ENCODE data around the gene DYNC1H1.

The DYNC1H1 gene

DNA sequence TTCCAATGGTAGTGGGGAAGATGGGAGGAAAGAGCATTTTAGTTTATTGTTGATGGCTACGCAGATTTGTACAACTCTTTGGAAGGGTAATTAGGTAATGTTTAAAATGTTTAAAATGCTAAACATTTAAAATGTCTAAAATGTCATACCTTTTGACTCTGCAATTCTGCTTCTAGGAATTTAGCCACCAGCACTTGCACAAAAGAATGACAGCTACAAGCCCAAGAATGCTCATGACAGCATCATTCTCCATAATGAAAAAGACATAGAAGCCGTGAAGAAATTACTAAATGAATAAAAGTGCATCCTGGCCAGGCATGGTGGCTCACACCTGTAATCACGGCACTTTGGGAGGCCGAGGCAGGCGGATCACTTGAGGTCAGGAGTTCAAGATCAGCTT, 19.9 kb upstream of the DYNC1H1 start:
- DNase-seq (ENCODE audit: low read depth in 2 of 2), result no peak

DNA sequence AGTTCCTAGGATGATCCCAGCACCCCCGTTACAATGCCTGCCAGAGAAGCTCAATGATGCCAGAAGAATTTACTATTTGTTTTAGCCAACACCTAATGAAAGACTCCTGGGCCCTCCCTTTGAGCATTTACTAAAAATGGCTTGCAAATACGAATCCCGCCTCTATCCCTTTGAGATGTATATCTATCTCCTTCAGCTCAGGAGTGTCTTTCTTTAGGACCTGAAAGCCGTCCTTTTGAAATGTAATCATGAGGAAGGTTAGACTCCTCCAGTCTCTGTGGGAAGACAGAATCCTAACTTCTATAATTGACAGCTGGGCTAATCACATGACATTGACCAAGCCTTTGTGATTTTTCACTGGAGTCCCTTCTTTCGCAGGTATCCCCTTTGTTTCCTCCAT, 19.2 kb upstream of the DYNC1H1 start:
- no peak for DNase-seq (ENCODE audit: low read depth in 2 of 2)

DNA sequence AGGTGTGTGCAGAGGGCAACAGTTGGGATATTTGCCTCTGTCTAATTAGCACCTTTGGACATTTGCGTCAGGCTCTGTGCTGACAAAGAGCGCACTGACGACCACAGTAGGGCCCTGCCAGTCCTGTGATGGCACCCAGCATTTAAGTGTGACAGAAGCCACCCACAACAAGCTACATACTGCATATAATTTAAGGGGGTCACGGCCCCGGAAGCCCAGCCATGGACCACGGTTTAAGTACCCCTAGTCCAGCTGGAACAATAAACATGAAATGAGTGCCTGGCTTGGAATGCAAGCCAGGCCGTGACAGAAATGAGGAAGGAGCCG, 16.8 kb upstream of the DYNC1H1 start:
- DNase-seq (ENCODE audit: low read depth in 2 of 2), result no peak

DNA sequence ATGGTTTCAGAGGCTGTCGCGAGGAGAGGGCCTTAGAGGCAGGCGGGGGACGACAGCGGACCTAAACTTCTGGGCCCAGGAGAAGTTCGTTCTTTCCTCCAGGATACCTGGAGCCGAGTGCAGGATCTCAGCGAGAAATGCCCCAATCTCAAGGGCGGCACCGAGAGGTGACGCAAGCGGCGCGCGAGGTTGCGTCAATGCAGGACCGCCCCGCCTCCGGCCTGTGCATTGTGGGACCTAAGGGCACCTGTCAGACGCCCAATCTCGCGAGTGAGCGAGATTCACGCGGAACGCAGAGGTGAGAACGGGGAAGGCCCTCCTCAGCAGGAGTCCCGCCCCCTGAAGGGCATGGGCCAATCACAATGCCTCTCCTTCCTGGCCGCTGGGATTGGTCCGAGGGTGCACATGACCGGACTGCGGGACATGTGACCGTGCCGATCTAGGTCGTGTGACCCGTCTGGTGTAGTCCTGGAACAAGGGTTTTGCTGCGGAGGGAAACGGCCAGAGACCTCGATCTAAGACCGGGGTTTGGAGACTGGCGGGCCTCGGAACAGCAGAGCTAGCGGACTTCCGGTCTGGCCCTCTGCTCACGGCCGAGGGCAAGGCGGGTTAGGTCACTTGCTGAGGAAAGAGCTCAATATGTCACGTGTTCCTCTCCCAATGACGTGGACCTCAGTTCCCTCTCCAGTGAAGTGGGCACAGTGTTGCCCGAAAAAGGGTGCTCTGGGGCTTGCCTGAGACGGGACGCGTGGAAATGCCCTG, 16.3 kb upstream of the DYNC1H1 start:
- peak; percentile 98 to 99 for DNase-seq (ENCODE audit: low read depth in 2 of 2)

DNA sequence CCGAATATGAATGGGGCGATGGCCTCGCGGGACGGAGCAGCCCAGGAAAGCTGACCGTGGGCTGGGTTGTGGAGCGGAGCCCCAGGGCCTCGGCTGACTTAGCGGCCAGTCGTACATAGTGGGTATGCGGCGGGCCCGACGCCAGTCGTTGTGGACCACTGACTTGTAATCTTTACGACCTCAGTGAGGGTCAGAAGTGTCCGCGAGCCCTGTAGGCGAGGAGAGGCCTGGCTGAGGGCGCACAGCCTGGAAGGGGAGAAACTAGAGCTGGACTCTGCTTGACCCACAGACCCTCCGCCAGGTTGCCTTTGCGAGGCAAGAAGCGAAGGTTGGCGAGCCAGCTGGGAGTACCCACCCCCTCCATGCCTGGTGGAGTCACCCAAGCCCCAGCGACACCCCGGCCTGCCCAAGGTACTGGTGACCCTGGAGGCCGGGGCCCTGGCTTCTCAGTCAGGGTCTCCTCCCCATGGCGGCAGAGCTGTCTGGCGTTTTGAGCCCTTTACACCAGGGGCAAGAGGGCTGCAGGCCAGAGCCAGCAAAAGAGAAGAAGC, 15.6 kb upstream of the DYNC1H1 start:
- no peak for DNase-seq (ENCODE audit: low read depth in 2 of 2)

- no peak for DNase-seq (ENCODE audit: low read depth in 2 of 2)
These were observed 14.3 kb upstream of the DYNC1H1 start for GRCh38 chr14:101950100-101950499.

- no peak for DNase-seq (ENCODE audit: low read depth in 2 of 2)
These were observed 13.7 kb upstream of the DYNC1H1 start for GRCh38 chr14:101950516-101951215.

GRCh38 chr14:101953151-101953550, 11.2 kb upstream of the DYNC1H1 start:
- no peak for DNase-seq (ENCODE audit: low read depth in 2 of 2)

- DNase-seq (ENCODE audit: low read depth in 2 of 2), result no peak
These were observed 9.9 kb upstream of the DYNC1H1 start for GRCh38 chr14:101954501-101954900.

DNA sequence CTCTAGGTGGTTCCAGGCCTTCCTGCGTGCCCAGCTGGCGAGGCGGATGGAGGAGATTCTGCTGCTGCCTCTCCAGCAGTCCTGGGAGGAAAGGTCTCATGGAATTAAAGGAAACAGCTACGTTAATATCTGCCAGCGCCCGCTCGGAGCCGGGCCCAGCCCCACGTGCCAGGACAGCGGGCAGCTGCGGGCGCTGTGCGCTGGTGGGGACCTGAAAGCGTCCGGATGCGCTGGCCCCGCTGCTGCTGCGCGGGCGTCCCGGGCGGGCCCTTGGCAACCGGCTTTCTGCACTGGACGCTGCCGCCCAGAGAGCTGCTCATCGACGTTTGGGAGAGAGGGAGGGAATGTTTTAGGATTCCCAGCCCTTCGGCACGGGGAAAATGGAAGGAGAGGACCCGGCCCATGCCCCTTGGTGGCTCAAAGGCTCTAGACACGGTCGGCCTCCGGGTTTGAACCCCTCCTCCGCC, 8.6 kb upstream of the DYNC1H1 start:
- DNase-seq (ENCODE audit: low read depth in 2 of 2), result no peak

- DNase-seq (ENCODE audit: low read depth in 2 of 2), result no peak
These were observed 8.0 kb upstream of the DYNC1H1 start for GRCh38 chr14:101956179-101956885.

GRCh38 chr14:101957406-101958234, 6.8 kb upstream of the DYNC1H1 start:
- no peak for DNase-seq (ENCODE audit: low read depth in 2 of 2)

DNA sequence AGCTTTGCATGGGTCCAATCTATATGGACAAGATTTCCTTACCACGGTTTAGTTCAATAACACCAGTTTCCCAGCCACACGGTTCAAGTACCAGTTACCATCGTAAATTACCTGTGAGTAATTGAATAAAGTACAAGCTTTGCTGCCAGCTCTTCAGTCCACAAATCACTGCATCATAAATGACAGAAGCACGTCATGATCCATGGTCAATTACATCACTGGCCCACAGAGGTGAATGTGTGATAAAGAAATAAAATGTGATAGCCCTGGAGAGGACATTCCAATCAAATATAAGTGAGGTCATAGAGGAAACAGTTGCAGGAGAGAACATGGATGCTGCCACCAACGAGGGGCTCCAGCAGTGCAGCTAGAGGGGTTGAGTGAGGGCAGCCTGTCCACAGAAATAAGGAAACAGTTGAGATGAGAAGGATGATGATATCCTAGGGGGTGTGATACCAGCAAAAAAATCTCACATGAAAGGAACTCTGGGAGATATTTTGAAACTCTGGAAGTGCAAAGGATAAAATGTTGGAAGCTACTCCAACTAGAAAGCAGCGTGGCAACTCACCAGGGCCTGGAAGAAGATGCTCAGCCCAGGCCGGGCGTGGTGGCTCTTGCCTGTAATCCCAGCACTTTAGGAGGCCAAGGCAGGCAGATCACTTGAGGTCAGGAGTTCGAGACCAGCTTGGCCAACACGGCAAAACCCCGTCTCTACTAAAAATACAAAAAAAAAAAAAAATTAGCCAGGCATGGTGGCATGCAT, 5.8 kb upstream of the DYNC1H1 start:
- no peak for DNase-seq (ENCODE audit: low read depth in 2 of 2)

DNA sequence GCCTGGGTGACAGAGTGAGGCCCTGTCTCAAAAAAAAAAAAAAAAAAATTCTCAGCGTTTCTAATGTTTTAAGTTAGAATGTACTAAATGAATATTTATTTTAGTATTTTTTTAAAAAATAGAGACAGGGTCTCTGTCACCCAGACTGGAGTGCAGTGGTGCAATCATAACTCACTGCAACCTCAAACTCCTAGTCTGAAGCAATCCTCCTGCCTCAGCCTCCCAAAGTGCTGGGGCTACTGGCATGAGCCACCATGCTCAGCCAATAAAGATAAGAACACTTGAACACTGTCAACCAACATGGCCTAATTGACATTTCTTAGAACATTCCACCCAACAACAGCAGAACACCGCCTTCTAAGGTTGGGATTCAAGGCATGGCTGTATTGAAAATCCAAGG, 5.1 kb upstream of the DYNC1H1 start:
- DNase-seq (ENCODE audit: low read depth in 2 of 2), result no peak

GRCh38 chr14:101960225-101960624, 4.1 kb upstream of the DYNC1H1 start:
- no peak for DNase-seq (ENCODE audit: low read depth in 2 of 2)

DNA sequence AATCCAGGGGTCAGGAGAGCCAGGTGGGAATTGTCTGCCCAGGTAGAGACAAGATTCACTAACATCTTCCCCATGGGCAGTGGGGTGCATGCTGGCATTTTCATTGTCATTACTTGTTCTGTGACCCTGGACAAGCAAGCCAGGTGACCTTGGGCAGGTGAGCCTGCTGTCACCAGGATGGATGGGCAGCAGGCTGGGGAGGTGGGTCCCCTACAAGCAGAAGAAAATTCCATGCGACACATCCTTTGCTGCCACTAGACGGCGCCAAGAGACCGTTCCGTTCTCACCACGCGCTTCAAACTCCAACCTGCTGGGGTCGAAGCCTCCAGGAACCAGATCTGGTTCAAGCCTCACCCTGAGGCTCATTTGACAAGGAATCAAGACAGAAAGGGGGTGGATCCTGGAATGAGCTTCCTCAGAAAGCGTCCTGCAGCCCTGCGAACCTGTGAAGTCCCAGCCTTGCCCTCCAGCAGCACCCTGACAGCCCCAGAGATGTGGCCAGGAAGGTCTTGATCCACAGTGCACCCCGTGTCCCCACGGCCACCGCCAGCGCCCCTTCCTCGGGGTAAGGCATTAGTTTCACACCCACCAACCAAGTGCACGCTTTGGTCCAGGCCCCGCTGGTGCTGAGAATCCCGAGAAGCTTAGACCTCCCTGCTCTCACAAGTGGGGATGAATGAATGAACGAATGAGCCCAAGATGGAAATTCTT, 3.2 kb upstream of the DYNC1H1 start:
- DNase-seq (ENCODE audit: low read depth in 2 of 2), result peak; percentile 37 to 57

DNA sequence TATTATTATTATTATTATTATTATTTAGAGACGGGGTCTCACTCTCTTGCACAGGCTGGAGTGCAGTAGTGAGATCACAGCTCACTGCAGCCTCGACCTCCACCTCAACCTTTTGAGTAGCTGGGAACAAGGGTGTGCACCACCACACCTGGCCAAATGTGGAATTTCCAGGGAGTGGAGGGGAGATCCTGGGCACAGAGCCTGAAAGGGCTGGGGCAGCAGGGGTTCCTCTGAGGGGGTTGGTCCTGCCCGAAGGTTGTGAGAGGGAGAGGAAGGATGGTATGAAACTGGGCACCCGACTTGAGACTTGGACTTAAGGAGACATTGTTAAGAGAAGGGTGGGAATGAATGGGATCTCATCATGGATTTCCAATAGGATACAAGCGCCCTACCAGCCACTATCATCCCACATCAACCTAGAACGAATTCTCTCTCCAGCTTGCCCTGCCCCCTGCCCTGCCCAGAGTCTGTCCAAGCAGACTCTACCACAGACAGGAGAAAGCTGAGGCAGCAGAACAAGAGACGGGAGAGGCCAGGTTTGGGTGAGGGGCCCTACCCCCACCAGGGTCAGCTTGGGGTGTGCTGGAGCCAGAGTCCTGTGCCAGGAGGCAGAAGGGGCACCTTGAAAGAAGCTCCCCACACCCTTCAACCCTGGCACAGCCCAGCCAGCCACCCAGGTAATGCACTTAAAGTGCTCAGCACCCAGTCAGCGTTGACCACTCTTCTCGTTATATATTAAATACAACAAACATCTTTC, 2.4 kb upstream of the DYNC1H1 start:
- DNase-seq (ENCODE audit: low read depth in 2 of 2), result no peak

GRCh38 chr14:101962503-101962874, 1.9 kb upstream of the DYNC1H1 start:
- no peak for DNase-seq (ENCODE audit: low read depth in 2 of 2)

- no peak for DNase-seq (ENCODE audit: low read depth in 2 of 2)
These were observed 1.3 kb upstream of the DYNC1H1 start for GRCh38 chr14:101963052-101963451.
